Heart right ventricle (tissue), 16 donors: Measurements from ENCODE around the gene COX17. TPM values are rescaled to one million over a fixed set of nuclear protein-coding genes. Genes with fewer than 3 reads are reported as not detected.

ENCODE experiments used
- ATAC-seq, 8 donors: fragments of 200-7000 bp; cut with Tn5 transposase; one replicate each; pipeline ENCODE4 v1.9.1; 2020; ENCODE audit warnings: mild to moderate bottlenecking in 8 of 8, moderate library complexity in 8 of 8, moderate number of reproducible peaks in 1 of 8
- DNase-seq, 2 donors: peaks; one replicate each; pipeline ENCODE4 v3.0.0-alpha.2; 2020
- H3K27ac ChIP-seq, 10 donors: fragments of 200-600 bp; sonication (generic) in 2 of 10; one replicate each; pipeline versions ENCODE4 v1.5.0 to v1.8.0; 2020 to 2022; ENCODE audit warnings: mild to moderate bottlenecking in 3 of 10
- H3K27me3 ChIP-seq, 7 donors: fragments of 200-600 bp; one replicate each; pipeline ENCODE4 v1.8.0; 2021 to 2022; ENCODE audit warnings: mild to moderate bottlenecking in 2 of 7
- H3K36me3 ChIP-seq, 9 donors: fragments of 200-600 bp; sonication (generic) in 1 of 9; one replicate each; pipeline versions ENCODE4 v1.5.0 to v1.8.0; 2020 to 2022; ENCODE audit warnings: mild to moderate bottlenecking in 2 of 9
- H3K4me1 ChIP-seq, 9 donors: fragments of 200-600 bp; sonication (generic) in 1 of 9; one replicate each; pipeline versions ENCODE4 v1.5.0 to v1.8.0; 2020 to 2022; ENCODE audit warnings: mild to moderate bottlenecking in 4 of 9
- H3K4me3 ChIP-seq, 10 donors: fragments of 200-600 bp; sonication (generic) in 2 of 10; one replicate each; pipeline versions ENCODE4 v1.5.0 to v1.8.0; 2020 to 2022; ENCODE audit warnings: mild to moderate bottlenecking in 7 of 10, moderate library complexity in 2 of 10
- H3K9me3 ChIP-seq, 11 donors: fragments of 200-600 bp in 10 of 11; sonication (generic) in 2 of 11; one replicate each; pipeline versions ENCODE4 v1.5.0 to v1.8.0; 2013 to 2022; ENCODE audit warnings: mild to moderate bottlenecking in 2 of 11, control low read depth in 1 of 11, moderate library complexity in 1 of 11
- WGBS, 2 donors: extraction: QIAGEN DNeasy Blood & Tissue Kit; methylation state at CpG; one replicate each; pipeline ENCODE4 v1.1.7; 2013; ENCODE audit warnings: inconsistent platforms in 1 of 2; 5-methylcytosine and 5-hydroxymethylcytosine counted together
- intact Hi-C, 10 donors: fragments of 100-400 bp; cut with DNase I; formaldehyde crosslinking; loops; one replicate each; pipeline versions ENCODE4 v1.11.1 to v1.14.2; 2022
- polyA plus RNA-seq, 2 donors: library from polyadenylated mRNA; stranded (reverse); fragments of 200-250 nt; gene quantifications; one replicate each; pipeline ENCODE4 v1.2.3, GENCODE V29; 2013
- total RNA-seq, 10 donors: library from RNA; stranded (reverse); fragmentation: NEBNext Ultra II Directional in 3 of 10; extraction: Animal tissue kit (Norgen Biotek cat#: 25700) in 3 of 10; gene quantifications; one replicate each; pipeline versions ENCODE4 v1.2.1 to v1.2.4, GENCODE V29; 2021 to 2023
- TF ChIP-seq, protein P1 (sequence below), 9 donors: fragments of 200-600 bp; sonication (generic) in 2 of 9; IDR thresholded peaks; one replicate each; pipeline versions ENCODE4 v1.5.0 to v1.8.0; 2021 to 2022; ENCODE audit warnings: antibody characterized with exemption in 9 of 9, mild to moderate bottlenecking in 5 of 9, moderate library complexity in 1 of 9
- donor health status: Arrhythmogenic right ventricular cardiomyopathy.
- donor health status: ischemic (EF 13 %, LVEDD 7.1; RV severe dilation, severe dysfunction).
- donor health status: healthy with polysubstance abuse.
- donor health status: DM: no; HTN: yes; CAD: no.
- donor health status: DM: no; HTN: no; CAD: no.
- donor health status: ischemic (EF 25% LVEDD 6.9; RV normal size, moderate dysfunction).
- donor health status: ischemic (EF 25% LVEDD 5.7; RV mildly dilated, moderate dysfunction).
- donor health status: healthy.
- donor health status: DM: yes; HTN: yes; CAD: no.
- donor health status: Ischemic cardiomyopathy.
- donor health status: ischemic (EF 35%, LVEDD 5.7; RV mildly dilated, moderate dysfunction).
- donor health status: nonischemic (EF 11% LVEDD 7.7; RV severe dilation, severe dysfunction).
- donor health status: DM: yes; HTN: yes; CAD: no.
- donor health status: PGD.
- donor health status: ischemic (EF 29% LVEDD 5.4; RV normal size, mild dysfunction).
- donor health status: nonischemic (EF 23%, LVEDD 6.1; RV moderate dilation, normal function).

COX17 gene
- total and polyA plus RNA-seq, 12 donors: 76.2 to 733 (median 110) TPM

DNA sequence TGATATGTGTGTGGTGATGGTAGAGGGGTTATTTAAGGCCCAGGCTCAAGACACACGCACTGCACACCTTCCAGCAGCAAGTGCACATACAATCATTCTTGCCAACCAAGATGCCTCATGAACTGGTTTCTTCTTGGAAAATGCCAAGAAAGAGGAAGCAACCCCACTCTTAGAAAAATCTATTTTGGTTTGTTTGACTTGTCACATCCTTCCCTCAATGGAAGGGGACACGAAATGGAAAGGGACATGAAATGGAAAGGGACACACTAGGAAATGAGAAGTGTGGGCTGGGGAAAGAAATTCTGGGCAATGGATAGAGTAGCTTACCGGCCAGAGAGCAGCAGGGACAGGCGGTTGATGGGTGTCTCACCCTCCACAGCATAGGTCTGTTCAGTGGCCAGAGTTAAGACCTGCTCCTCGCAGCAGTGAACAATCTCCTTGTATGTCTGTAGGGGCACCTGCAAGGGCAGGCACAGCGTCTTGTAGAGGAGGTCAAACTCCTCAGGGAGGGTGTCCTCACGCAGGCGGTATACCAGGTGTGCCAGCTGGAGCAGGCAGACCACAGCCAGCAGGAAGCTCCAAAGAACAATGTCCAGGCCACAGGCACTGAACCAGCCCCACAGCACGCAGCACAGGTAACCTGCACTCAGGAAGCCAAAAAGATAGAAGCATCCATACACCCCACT is 17.5 kb downstream of the COX17 start:
- WGBS, 2 donors: 37 to 72% methylated on average over 9 of the region's 9 CpGs
- peak overlapping the region; percentile 42 to 72 (median 58) for H3K4me3 ChIP-seq
- peak overlapping the region; percentile 88 to 98 (median 94) for H3K27ac ChIP-seq
- intact Hi-C loops: no loop called here
- TF ChIP-seq, protein P1, sequence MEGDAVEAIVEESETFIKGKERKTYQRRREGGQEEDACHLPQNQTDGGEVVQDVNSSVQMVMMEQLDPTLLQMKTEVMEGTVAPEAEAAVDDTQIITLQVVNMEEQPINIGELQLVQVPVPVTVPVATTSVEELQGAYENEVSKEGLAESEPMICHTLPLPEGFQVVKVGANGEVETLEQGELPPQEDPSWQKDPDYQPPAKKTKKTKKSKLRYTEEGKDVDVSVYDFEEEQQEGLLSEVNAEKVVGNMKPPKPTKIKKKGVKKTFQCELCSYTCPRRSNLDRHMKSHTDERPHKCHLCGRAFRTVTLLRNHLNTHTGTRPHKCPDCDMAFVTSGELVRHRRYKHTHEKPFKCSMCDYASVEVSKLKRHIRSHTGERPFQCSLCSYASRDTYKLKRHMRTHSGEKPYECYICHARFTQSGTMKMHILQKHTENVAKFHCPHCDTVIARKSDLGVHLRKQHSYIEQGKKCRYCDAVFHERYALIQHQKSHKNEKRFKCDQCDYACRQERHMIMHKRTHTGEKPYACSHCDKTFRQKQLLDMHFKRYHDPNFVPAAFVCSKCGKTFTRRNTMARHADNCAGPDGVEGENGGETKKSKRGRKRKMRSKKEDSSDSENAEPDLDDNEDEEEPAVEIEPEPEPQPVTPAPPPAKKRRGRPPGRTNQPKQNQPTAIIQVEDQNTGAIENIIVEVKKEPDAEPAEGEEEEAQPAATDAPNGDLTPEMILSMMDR (IDR thresholded peaks at IDR 0.05): no peak
- peaks cover 4 to 67% (median 31%) of the 10 kb centered on the region in 9 donors for H3K4me1 ChIP-seq
- H3K27me3 ChIP-seq: no peaks in the 10 kb centered on the region
- H3K9me3 ChIP-seq: no peaks in the 10 kb centered on the region
- peak in 6 of 8 donors; percentile 5 to 35 (median 8) for ATAC-seq
- no peak for DNase-seq
- peaks cover 0 to 34% (median 5%) of the 10 kb centered on the region in 9 donors for H3K36me3 ChIP-seq

DNA sequence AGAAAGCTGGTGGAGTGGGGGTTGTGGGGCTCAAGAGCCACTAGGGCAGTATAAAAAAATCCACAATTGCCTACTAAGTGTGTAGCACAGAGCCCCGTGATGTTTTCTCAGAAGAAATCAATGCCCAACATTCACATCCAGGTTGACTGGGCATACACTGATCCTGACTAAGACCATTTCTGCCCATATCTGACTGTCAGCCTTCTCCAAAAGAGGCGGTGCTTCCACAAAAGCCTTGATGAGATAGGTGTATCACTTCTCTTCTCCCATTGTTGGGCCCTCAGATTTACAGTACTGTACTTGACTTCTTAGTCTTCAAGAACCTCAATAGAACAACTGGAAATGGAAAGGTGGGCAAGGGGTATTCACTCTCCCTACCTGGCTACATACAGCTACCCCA is 18.2 kb downstream of the COX17 start:
- WGBS, 2 donors: 58 to 70% methylated on average over 2 of the region's 2 CpGs
- Histone ChIP-seq H3K27ac (peak overlapping the region; percentile 88 to 98 (median 94)), H3K36me3 (peaks cover 0 to 41% (median 5%) of the 10 kb centered on the region in 9 donors), H3K27me3 (no peaks in the 10 kb centered on the region), H3K9me3 (no peaks in the 10 kb centered on the region), H3K4me3 (peak overlapping the region; percentile 42 to 72 (median 58)), H3K4me1 (peaks cover 4 to 66% (median 35%) of the 10 kb centered on the region in 9 donors)
- DNase-seq (no peak), ATAC-seq (peak in 7 of 8 donors; percentile 5 to 47 (median 32))
- TF ChIP-seq, protein P1 (IDR thresholded peaks at IDR 0.05): no peak
- intact Hi-C loops: no loop called here

DNA sequence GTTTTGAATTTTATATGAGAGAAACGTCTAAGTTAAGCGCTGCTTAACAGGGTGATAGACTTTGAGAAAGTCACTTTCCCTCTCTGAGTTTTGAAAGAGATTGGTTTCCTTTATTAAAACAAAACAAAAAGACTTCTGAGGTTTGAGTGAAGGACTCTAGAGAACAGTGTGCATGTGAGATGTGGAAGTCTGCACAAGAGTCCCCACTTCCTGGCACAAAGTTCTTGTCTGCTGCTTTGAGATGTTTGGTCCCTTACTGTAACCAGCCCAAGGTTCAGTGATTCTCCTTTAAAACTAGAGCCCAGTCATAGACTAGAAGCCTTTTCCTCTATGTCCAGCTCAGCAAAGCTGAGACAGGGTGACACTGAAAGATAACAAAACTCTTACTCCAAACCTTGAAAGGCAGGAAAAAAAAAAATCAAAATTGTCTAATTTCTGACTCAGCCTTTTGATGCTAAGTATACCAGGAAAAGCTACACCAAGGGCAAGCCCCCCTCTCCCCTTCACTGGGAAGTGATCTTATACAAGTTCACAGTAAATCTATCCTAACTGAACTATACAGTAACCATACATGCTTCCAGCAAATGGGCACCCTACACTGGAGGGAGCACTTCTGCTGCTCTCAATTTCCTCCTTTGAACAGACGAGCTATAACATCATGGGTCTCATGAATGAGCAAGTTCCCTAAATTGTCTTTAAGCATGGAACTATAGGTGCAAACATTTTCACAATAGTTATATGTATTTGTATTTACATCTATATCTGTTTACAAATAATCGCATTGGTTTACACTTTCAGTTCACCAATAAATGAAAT is 19.1 kb downstream of the COX17 start:
- Histone ChIP-seq H3K27ac (peak overlapping the region in 9 of 10 donors; percentile 43 to 98 (median 95)), H3K4me3 (peak overlapping the region; percentile 30 to 72 (median 58)), H3K9me3 (no peaks in the 10 kb centered on the region), H3K4me1 (peaks cover 4 to 62% (median 37%) of the 10 kb centered on the region in 9 donors), H3K27me3 (no peaks in the 10 kb centered on the region), H3K36me3 (peaks cover 0 to 50% (median 6%) of the 10 kb centered on the region in 9 donors)
- WGBS, 2 donors: 45 to 58% methylated on average over 4 of the region's 4 CpGs
- DNase-seq (no peak), ATAC-seq (no peak)
- TF ChIP-seq, protein P1 (IDR thresholded peaks at IDR 0.05): peak in 2 of 9 donors; percentile 6 to 8
- intact Hi-C loops: no loop called here

DNA sequence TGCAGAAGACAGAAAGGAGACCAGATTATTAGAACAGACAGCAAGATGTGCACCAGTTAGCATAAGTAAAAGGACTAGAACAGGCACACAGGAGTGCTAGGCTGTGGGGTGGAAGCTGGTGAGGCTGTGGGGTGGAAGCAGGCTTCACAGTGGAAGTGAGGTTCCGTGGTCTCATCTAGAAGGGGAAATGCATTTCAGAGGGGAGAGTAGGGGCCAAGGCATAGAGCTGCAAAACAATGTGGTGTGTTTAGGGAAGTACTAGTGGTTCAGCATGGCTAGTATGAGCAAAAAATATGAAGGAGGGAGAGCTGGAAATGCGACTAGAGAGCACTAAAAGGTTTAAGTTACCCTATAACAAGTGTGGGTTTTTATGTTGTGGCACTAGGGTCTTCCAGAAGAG is 23.3 kb downstream of the COX17 start:
- H3K9me3 ChIP-seq: no peaks in the 10 kb centered on the region
- no peak for DNase-seq
- H3K4me1 ChIP-seq: peaks cover 5 to 68% (median 53%) of the 10 kb centered on the region in 9 donors
- TF ChIP-seq, protein P1 (IDR thresholded peaks at IDR 0.05): no peak
- peak overlapping the region in 9 of 10 donors; percentile 26 to 98 (median 85) for H3K27ac ChIP-seq
- WGBS, 2 donors: 17 to 32% methylated on average over 2 of the region's 2 CpGs
- no peaks in the 10 kb centered on the region for H3K27me3 ChIP-seq
- H3K4me3 ChIP-seq: peak overlapping the region in 4 of 10 donors; percentile 54 to 72 (median 60)
- no peak for ATAC-seq
- H3K36me3 ChIP-seq: peaks cover 0 to 60% (median 10%) of the 10 kb centered on the region in 9 donors
- intact Hi-C loops: loop anchor here in 2 of 10 donors (5.0 kb wide), 1 partner anchor 77 kb away; the partner anchor contains the start of gene ADPRH (in 2 of the 2)
